C4-2B (cell line): ENCODE data around the gene SYT8.

Source experiments
- CTCF ChIP-seq: fragments of 450-650 bp; conservative IDR thresholded peaks from 2 replicates; pipeline ENCODE4 v1.5.1; 2017; ENCODE audit warnings: mild to moderate bottlenecking
- ZFX ChIP-seq: fragments of 450-650 bp; IDR thresholded peaks from 2 replicates; pipeline ENCODE4 v1.6.1; 2017

- TF ChIP-seq CTCF: no peak
- no peak for TF ChIP-seq ZFX
Measured at GRCh38 chr11:1823376-1824220, 11.2 kb upstream of the SYT8 start.
